ENCODE measurements around the gene NUDT10.
A peak's percentile ranks its signal among the peaks of the same experiment; 100 is the strongest.
"Not testable (repeated sequence)": the region's sequence is repeated elsewhere in the genome, so short reads cannot be mapped to it uniquely, and the experiment has no call there.

The NUDT10 gene

DNA sequence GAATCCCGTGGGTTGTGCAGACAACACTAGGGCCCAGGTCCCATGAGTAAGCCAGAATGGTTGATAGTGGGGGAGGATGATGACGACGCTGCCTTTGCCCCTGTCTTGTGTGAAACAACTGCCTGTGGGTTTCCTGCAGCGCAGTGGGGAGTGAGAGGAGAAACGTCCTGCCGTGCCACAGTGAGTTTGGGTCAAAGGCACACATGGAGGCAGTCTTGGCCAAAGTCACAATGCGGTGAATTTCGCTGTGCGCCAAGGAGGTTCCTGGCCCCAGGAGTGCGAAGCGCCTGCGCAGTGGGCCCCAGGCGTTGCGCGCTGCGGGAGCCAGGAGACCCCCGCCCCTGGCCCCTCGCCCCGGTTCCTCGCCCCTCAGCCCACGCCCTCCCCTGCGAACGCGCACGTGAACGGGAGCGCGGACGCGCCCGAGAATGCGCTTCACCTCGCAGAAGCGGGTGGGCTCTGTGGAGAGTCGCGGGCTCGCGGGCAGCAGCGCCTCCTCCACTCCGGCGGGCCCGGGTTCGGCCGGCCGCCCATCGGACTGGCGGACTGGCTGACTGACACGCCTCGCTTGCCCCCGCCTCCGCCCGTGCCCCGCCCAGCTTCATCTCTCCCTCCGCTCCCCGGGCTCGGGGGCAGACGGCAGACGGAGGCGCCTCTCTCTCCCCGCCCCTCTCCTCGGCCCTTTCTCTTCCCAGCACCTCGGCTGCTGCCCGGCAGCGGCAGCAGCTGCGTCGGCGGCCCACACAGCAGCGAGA is at the start of gene NUDT10:
NUDT10 (plus strand) TSS at position 635 of the 755 bp plus-strand sequence. CDS start 144 bp downstream, outside the sequence.
- FAIRE-seq (no peak), DNase-seq (ENCODE audit: insufficient read length, low spot score) (peak; percentile 0)

DNA sequence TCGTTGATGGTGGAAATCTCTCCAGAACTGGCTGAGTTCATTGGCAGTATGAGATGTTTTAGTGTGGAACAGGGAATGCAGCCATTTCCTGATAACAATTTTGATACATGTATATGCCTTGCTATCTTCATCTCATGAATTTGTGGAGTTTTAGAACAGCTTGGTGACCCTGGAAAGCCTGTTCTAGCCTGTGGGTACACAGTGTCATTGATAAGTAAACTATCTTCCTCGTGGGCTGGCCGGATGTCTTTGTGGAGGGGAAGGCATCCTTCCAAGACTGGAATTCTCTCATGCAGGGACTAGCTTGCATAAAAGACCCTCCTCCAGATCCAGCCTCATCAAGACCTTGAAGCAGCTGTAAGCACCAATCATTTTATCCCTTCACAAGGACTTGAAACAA is 40.2 kb upstream of the NUDT10 start:
- FAIRE-seq, result no peak
- DNase-seq (ENCODE audit: insufficient read length, low spot score), result no peak

DNA sequence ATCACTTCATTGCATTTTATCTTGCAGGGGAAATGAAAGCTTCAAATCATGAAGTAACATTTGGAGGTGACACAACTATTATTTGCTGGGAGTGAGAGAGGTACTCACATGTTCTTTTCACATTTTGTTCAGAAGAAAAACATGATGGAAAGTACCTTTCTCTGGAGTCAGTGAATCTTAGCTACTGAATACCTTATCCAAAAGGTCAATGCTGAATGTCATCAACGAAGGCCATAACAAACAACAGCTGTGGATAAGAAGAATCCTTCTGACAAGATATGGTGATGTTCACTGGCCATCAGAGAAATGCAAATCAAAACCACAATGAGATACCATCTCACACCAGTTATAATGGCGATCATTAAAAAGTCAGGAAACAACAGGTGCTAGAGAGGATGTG is 36.5 kb upstream of the NUDT10 start:
- FAIRE-seq (no peak), DNase-seq (ENCODE audit: insufficient read length, low spot score) (no peak)

GRCh38 chrX:51316271-51316670 is 16.4 kb upstream of the NUDT10 start:
- no peak for DNase-seq (ENCODE audit: insufficient read length, low spot score)
- FAIRE-seq, result no peak

DNA sequence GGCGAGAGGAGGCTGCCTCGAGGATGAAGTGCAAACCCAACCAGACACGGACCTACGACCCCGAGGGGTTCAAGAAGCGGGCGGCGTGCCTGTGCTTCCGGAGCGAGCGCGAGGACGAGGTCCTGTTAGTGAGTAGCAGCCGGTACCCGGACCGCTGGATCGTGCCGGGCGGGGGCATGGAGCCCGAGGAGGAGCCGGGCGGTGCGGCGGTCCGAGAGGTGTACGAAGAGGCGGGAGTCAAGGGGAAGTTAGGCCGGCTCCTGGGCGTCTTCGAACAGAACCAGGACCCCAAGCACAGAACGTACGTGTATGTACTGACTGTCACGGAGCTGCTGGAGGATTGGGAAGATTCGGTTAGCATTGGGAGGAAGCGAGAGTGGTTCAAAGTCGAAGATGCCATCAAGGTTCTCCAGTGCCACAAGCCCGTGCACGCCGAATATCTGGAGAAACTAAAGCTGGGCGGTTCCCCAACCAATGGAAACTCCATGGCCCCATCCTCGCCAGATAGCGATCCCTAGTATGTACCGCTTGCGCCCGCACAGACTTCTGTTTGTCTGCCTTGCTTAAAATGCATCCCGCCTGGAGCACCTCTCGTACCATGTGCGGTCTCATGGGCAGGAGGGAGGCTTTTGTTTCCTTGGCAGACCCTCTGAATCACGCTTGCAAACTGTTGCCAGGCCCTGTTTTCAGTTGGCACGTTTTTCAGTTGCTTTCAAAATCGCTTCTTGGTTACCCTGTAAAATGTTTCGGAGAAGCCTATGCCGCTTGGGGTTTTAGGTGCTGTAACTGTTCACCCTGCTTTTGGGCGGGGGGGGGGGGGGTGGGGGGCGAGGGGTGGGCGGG is 542 bp downstream of the NUDT10 start:
- not testable (repeated sequence) for DNase-seq (ENCODE audit: insufficient read length, low spot score); FAIRE-seq

- FAIRE-seq (no peak), DNase-seq (ENCODE audit: insufficient read length, low spot score) (no peak)
These were observed 1.7 kb downstream of the NUDT10 start for GRCh38 chrX:51334276-51334675.

DNA sequence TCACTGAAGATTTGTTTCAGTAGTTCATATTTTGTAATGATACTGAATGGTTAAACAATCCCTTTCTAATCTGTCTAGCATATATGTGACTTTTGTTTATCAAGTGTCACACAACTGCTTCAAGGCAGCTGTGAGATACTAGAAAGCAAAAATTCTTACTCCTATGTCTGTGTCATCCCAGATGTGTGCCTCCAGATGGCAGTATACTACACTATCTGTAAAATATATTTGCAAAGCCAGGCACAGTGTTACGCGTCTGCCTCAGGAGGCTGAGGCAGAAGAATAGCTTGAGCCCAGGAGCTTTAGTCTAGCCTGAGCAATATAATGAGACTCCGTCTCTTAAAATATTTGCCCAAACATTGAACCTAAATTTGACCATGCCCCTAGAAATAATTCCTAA is 4.0 kb downstream of the NUDT10 start:
- DNase-seq (ENCODE audit: insufficient read length, low spot score) (peak; percentile 1), FAIRE-seq (no peak)

DNA sequence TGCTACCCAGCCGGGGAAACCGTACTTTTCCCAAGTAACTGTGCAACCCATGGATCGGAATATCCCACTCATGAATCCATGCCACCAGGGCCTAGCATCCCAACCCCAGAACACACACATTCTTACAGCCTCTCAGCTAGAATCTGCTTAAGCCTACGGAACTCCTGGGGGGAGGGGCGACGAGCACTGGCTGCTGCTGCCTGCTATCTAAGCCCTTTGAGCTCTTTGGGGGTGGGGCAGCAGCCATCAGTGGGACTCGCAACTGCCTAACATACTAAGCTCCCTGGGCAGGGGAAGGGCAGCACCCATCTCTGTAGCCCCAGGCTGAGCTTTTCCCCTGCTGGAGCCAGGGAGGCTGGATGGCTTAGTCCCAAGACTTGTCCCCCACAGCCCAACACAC is 28.6 kb downstream of the NUDT10 start:
- no peak for DNase-seq (ENCODE audit: insufficient read length, low spot score)
- FAIRE-seq, result no peak

DNA sequence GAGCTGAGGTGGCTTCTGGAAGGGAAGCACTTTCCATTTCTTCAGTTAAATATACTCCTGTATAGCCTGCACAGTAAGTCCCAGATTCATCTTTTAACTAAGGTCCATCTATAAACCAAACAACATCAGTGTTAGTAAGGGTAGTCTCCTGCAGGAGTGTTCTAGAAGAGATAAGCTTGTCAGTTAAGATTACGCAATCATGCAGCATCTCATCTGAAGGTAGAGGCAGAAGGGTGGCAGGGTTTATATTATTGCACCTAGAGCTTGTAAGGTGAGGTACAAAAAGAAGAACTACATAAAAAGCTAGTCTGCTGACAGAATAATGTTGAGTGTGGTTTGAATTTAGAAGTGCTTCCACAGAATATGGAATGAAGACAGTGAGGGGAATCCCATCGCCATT is 44.0 kb downstream of the NUDT10 start:
- DNase-seq (ENCODE audit: insufficient read length, low spot score) (no peak), FAIRE-seq (no peak)

Measured in HTR-8/SVneo (cell line).